ENCODE results near the gene UGT2B17. TPM values are rescaled to one million over a fixed set of nuclear protein-coding genes. Genes with fewer than 3 reads are reported as not detected.
"Not testable (repeated sequence)": the region's sequence is repeated elsewhere in the genome, so short reads cannot be mapped to it uniquely, and the experiment has no call there.

The UGT2B17 gene
- polyA plus RNA-seq, 12 donors = 0.22 to 78.7 TPM; not detected in 10

DNA sequence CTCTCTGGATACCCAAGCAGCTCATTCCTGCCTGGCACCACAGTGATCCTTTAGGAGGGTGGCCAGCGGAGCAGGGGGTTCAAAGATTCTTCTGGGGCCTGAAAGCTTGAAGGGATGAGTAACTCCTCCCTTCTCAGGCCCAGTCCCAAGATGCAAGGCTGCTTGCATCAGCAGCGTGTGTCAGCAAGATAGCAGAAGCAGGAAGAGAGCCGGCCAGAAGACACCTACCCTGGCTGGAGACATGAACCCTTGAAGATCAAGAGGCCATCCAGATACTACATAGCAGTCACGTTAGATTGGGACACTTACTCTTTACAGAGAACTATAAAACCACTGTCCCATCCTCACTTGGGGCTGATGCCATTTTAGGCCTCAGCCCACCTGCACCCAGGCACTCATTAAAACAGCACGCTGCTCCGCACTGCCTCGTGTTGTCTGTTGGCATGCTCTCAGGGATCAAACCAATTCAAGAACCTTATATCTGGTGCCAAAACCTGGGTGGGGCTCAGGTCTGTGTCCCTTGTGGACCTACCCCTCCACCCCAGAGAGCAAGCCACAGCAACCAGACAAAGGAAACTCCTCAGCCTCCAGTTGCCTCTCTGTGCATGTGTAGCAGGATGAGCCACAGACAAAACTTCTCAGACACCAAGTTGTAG, 6.5 kb downstream of the UGT2B17 start:
- no peak for DNase-seq

- not testable (repeated sequence) for DNase-seq
These were observed 7.1 kb downstream of the UGT2B17 start for GRCh38 chr4:68569036-68569435.

- DNase-seq = not testable (repeated sequence)
These were observed 7.6 kb downstream of the UGT2B17 start for GRCh38 chr4:68568535-68568934.

- not testable (repeated sequence) for DNase-seq
These were observed 9.8 kb downstream of the UGT2B17 start for GRCh38 chr4:68566364-68566763.

DNA sequence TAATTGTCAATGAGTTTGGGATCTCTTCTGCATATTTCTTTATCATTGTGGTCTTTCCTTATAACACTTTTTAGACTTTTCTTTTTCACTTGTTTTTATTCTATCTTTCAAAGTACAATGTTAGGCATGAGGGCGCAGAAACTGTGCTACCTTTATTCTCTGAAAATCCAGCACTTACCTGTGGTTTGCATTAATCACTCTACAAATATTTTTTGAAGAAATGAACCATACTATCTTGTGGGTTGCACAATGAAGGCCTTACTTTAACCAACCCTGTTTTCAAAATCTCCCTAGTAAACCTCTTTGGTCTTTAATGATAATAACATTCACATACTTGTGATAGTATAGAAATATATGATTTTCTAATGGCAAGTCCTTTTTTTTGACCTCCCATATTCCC, 11.0 kb downstream of the UGT2B17 start:
- not testable (repeated sequence) for DNase-seq

DNA sequence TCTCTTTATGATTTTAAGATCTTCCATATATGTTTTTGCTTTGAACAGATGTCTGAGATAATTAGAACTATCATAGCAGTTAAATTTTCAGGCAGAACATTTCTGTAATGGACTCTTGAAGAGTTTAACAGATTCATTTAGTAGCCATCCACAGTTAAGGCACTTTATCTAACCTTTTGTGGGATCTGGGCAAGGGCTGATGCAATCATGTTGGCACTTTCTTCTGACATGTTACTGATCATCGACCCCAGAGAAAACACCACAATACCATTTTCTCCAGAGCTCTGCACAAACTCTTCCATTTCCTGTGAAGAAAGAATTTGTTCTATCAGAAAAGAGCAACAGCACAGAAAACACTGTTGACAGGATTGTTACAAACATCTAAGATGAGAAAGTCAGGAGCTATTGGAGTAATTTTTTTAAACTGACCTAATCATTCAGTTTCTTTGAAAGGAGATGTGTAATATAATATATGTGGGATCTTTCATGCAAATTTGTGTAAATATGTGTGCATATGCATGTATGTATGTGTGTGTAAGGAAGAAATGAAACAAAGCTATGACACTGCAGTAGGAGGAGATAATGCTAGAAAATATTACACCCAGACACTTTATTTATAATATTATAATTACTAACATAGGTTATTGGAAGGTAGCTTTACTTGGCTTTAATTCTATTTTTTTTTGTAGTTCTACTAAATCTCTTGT, 15.6 kb downstream of the UGT2B17 start:
- not testable (repeated sequence) for DNase-seq

GRCh38 chr4:68553830-68554229, 22.3 kb downstream of the UGT2B17 start:
- DNase-seq = not testable (repeated sequence)

DNA sequence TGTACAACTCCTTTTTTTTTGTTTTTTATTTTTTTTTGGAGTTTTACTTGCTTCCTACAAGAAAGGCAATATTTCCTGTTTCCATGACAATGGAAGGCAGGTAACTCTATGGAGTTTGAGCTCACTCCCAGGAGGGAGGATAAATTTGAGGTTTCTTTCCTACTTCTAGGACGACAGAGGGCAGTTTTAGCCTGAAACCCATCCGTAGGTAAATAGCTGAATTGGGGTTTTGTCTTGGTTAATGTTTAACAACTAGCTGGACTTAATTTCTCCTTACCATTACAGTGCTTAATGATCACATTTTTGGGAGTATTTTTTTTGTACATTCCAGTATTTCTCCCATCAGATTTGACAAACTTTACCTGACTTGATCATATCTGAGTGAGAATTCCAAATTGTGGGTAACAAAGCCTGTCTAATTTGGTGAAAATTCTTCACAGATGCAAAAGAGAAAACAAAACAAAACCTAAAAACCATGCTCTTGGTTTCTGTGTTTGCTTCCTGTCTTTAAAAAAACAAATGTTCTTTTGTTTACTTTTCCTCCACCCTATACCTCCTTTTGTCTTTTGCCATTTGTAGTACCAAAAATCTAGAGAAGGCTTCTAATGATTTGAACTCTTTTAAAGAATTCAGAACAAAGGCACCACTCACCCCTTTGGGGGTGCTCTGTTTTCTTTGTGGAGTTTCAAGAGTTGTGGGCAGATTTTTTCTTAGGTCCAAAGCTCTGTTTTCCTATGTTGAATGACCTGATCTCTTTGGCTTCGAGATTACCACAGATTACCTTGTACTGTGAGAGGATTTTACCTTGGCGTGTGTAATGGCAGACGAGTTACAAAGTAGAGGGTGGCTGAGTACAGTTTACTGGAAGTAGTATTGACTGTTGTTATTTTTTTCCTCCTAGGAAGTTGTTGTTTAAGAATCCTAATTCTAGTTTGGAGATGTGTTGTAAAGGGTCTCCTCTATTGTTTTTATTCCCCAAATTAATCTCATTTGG, 23.0 kb downstream of the UGT2B17 start:
- DNase-seq = not testable (repeated sequence)

- not testable (repeated sequence) for DNase-seq
These were observed 33.4 kb downstream of the UGT2B17 start for GRCh38 chr4:68542742-68543141.

GRCh38 chr4:68536375-68536774, 39.7 kb downstream of the UGT2B17 start:
- DNase-seq = no peak

GRCh38 chr4:68535974-68536373, 40.1 kb downstream of the UGT2B17 start:
- DNase-seq = no peak

- DNase-seq = not testable (repeated sequence)
These were observed 53.9 kb downstream of the UGT2B17 start for GRCh38 chr4:68522232-68522631.

GRCh38 chr4:68520985-68521384, 55.1 kb downstream of the UGT2B17 start:
- DNase-seq = no peak

DNA sequence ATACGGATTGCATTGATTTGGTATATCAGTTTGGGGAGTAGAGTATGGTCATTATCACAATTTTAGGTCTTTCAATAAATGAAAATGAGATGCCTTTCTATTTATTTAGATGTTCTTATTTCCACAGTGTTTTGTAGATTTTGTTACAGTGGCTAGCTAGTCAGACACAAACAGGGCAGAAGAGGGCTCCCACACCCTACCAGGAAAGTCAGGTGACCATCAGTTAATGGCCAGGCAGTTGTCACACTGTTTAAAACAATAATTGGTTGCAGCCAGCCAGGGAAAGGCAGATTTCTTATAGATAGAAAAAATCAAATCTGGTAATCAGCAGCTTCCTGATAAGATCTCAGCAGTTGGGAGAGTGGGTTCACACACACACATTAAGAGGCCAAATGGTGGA, 57.2 kb downstream of the UGT2B17 start:
- no peak for DNase-seq

- DNase-seq = not testable (repeated sequence)
These were observed 70.7 kb downstream of the UGT2B17 start for GRCh38 chr4:68505452-68505851.

DNA sequence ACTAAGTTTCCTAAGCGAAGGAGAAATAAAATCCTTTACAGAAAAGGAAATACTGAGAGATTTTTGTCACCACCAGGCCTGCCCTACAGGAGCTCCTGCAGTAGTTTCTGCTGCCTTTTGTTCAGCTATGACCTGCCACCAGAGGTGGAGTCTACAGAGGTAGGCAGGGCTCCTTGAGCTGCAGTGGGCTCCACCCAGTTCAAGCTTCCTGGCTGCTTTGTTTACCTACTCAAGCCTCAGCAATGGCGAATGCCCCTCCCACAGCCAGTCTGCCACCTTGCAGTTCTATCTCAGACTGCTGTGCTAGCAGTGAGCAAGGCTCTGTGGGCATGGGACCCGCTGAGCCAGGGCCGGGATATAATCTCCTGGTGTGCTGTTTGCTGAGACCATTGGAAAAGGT, 71.3 kb downstream of the UGT2B17 start:
- not testable (repeated sequence) for DNase-seq

DNA sequence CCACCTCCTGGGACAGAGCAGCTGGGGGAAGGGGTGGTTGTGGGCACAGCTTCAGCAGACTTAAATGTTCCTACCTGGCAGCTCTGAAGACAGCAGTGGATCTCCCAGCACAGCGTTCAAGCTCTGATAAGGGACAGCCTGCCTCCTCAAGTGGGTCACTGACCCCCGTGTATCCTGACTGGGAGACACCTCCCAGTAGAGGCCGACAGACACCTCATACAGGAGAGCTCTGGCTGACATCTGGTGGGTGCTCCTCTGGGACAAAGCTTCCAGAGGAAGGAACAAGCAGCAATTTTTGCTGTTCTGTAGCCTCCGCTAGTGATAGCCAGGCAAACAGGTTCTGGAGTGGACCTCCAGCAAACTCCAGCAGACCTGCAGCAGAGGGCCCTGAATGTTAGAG, 72.7 kb downstream of the UGT2B17 start:
- DNase-seq = not testable (repeated sequence)

- DNase-seq = no peak
These were observed 77.1 kb downstream of the UGT2B17 start for GRCh38 chr4:68499021-68499420.

- DNase-seq = peak; percentile 48
These were observed 77.6 kb downstream of the UGT2B17 start for GRCh38 chr4:68498413-68499007.

DNA sequence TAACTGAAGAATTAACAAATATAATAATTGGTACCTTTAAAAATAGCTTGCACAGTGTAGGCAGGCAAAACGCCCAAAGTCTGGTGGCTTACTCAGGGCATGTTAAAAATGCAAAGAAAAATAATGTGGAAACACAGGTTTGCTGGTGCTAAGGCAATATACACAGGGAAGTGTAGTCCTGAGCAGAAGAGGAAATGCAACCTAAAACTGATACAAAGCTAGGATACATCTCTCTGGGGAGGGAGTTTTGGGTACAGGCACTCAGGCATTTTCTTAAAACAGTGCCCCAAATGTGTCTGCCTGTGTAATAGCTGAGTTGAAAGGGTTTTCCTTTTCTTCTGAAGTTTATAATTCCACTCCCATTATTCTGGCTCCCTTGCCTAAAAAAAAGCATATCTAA, 81.4 kb downstream of the UGT2B17 start:
- no peak for DNase-seq

DNA sequence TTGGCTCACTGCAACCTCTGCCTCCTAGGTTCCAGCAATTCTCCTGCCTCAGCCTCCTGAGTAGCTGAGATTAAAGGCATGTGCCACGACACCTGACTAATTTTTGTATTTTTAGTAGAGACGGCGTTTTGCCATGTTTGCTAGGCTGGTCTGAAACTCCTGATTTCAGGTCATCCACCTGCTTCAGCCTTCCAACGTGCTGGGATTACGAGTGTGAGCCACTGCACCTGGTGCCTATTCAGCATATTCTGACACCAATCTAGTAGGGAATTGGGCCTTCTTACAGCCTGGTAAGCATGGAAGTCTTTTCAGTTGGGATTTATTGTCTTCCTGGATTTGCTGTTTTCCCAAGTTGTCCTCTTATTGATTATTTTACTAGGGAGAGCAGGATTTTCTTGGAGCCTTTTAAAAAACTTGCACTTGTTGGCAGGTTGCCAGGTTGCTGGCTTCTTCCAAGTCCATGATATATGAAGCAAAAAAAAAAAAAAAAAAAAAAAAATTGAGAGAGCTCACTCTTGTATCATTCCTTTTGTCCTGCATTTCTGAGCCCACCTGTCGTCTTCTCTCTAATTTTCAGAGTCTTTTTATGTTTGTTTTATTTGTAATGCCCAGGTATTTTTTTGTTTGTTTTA, 85.2 kb downstream of the UGT2B17 start:
- peak; percentile 2 for DNase-seq
